RKO (cell line): ENCODE data around the gene BARHL2.

Source experiments
- DNase-seq: peaks from one replicate; pipeline ENCODE4 v3.0.0-alpha.2; 2016; ENCODE audit warnings: low spot score

The BARHL2 gene

DNA sequence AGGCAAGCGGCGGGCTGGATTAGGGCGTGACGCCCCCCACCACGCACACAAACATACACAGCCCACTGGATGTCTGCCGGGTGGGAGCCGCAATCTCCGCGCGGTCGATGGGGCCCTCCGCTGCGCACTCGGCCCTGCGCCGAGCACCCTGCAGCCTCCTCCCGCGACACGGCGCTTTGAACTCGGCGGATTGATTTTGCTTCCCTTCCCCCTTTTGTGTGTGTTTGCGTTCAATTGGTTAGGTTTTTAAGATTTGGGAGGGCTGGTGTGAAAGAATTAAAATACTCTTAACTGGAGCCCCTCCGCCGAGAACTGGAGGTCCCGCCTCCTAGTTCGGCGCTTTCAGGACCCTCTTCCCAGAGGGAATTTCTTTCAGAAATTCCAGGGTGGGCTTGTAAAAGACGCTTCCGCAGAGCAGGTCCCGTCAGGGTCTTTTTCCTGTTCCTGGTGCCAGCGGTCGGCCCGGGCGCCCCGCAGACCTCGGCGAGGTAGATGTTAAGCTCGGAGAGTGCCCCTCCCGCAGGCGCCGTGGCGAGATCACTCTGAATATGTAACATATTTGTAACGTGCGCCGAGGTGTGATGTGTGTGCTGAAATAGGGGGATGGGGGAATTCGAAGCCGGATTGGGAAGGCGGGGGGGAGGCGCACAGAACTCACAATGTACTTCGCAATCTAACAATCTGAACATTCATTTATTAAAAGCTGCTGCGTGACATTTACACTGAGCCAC, 8.0 kb upstream of the BARHL2 start:
- DNase-seq: no peak

DNA sequence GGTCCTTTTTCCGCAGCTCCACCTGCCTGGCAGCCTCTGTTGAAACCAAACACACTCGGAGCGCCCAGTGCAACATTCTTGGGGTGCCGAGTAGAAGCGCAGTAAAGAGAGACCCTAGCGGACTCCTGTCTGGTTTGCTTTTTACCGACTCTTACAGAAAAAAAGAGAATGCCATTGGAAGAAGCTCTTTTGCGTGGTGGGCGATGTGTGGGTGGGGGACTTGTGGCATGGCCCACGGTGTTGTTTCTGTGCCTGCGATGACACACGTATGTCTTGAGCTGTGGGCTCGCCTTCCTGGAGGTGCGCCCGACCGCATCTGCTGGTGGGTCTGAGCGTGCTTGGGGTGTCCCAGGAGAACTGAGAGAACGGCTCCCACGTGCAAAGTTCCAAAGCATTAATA, 7.3 kb upstream of the BARHL2 start:
- DNase-seq: no peak

DNA sequence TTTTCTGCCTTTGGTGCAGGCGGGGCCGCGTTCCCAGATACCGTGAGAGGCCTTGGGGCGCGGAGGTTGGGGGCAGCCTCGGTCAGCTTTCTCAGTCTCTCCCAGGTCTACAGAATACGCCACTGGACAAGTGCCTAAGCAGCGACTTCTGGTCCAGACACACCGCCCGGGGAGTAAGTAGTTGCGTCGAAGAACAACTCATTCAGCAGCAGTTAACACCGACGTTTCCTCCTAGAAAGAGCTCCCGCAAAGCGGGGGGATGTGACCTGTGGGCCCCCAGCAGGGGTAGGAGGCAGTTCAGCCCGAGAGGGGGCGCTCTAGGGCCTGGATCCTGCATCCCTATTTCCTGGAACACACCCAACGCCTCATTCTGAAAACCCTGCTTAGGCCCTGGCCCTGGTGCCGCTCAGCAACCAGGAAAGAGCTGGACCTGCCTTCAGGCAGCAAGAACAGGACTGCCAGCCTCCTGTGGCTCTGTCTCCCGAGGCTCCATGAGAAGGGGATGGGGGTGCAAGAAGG, 6.5 kb upstream of the BARHL2 start:
- no peak for DNase-seq

DNA sequence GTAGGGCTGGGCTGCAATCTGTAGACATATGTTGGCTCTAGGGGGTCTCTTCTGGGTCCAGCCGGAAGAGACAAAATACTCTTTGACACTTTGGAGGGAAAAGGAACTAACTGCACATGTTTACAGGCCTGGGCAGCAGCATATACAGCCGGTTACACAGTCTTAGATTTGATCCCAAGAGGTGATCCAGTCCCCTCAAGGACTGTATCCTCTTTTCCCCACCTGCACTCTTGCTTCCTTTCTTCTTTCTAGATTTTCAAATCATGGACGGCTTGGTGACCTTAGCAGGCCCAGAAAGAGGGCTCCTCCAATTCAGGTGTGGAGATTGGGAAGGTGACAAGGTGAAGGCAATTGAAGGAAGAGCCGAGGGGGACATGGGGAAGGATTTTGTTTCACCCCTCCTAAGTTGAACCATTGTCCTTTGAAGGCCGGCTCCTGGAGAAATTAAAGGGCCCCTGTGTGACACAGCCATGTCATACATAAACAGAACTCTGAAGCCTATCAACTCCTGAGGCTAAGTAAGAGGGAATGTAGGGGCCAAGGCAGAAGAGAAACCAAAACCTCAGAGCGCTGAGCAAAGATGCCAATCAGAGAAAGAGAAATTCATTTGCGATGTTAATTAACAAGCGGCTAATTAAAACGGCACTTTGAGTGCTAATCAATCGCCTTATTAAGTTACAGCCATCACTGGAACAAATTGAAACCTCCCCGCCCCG, 5.9 kb upstream of the BARHL2 start:
- no peak for DNase-seq

DNA sequence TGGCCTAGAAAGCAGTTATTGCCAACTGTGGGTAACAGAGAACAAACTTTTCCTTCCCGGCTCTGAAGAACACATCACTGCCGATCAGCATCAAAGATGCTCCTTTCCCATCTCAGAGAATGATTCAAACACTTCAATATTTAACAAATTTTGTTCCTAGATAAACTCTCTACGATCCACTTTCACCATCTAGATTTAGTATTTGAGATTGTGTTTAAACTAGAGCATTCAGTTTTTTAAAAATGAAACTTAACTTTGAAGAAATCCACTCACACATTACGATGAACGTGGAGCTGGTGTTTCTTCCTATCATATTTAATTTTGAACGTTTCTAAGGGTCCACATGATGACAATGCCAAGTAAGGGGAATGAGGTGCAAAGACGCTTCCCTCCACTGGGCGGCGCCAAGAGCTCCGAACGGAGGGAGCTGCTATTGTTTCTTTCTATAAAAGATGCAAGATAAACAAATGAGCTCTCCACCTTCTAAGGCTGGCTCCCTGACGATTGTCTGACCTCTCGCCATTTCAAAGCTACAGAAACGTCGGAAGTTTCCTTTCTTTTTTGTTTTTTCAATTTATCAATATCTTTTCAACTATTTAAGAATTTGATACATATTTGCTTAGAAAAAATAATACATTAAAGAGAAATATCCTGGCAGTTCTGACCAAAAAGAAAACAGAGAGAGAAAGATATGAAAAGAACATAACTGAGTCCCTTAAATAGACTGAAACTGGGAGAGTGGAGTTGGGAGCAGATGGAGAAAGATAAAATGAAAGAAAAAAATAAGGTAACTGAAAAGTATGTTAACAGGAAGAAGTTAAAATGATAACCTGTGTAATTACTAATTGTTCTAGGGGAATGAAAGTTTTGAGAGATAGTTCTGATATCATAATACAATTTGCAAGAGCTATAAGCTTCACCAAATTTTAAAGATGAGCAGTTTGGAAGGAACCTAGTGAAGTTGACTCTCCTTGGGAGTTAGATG, 4.4 kb upstream of the BARHL2 start:
- peak; percentile 74 for DNase-seq

DNA sequence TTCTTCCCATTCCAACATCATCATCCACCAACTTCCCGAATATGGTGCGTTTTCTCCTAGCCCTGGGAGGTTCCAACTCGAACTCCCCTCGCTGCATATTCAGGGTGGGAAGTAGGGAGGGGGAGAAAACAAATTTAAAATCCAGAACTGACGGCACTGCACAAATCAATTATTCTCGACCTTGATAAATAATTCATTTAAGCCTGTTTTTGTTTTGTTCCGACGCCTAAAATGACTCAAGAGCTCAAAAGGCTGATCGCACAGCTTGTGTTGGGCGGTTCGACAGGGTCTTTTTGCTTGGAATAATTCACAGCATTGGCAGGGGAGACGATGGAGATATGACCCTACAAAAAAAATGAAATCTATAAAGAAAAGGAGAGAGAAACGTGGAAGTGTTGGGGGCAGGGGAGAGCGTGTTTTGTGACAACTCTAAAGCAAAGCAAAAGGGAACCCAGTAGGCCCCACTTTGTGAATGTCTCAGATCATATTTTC, 3.1 kb upstream of the BARHL2 start:
- DNase-seq: no peak

DNA sequence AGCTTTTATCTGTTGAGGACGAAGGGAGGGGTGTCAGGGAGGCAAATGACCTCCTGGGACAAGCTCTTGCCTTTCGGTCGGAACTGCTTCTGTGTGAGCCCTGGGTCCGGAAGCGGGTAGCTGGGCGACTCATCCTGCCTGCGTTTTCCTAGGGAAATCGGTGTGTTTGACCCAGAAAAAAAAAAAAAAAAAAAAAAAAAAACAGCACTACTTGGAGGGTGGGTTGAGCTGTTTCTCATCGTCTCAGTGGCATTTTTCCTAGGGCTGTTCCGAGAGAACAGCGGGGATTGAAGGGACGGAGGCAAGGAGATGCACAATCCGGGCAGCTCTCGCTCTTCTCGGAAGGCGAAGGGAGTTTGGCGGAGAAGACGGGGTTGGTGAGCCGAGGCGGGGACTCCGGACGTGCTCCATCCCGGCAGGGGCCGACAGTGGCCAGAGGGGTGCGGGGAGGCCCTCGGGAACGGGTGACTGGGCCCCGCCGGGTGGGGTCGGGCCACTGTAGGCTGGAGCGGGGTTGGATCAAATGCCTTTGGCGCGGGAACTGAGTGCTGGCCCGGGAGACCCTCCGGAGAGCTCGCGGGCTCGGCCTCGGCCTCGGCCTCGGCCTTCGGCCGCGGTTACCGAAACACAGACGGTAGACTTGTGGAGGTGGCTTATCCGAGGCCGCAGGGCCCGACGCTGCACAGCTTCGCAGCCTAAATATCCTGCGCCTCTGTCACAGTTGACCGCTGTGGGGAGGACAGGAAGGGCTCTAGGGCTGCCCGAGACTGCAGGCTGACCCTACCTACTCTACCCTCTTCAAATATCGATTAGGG, 2.4 kb upstream of the BARHL2 start:
- no peak for DNase-seq

DNA sequence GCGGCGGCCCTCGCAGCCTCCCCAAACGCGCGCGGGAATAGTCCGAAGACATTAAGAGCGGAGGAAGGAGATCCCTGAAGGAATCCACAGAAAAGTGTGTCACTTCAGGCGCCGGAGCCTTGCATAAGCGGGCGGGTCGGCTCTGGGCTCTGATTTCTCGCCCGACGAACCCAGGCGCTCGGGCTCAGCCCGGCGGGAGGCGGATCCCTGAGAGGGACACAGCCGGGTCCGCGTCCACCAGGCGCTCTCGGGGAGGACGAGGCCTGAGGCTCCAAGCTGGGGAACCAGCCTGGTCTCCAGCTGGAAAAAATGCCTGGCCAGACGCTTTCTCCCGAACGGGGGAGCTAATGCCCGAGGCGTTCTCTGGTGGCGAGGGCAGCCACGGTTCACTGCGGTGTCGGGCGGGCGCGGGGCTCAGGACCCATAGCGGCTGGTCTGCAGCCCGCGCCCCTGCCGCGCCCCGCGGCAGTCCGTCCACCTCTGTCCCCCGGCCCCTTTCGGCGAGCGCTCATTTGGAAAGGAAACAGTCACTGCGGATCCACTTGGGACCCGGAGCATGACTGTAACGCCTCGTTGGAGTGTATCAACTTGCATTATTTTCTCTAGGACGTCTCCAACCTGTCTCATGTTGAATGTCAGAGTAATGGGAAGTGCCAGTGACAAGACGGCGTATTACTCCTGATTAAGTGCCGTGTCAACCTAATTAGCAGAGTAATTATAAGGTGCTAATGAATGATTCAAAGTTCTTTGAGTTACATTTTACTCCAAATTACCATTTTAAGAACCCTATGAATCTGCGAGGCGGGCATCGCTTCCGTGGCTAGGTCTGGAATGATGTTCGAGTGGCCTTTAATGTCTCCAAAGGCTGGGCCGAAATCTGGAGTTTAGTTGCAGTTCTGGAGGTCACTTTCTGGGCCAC, 1.6 kb upstream of the BARHL2 start:
- DNase-seq: no peak

DNA sequence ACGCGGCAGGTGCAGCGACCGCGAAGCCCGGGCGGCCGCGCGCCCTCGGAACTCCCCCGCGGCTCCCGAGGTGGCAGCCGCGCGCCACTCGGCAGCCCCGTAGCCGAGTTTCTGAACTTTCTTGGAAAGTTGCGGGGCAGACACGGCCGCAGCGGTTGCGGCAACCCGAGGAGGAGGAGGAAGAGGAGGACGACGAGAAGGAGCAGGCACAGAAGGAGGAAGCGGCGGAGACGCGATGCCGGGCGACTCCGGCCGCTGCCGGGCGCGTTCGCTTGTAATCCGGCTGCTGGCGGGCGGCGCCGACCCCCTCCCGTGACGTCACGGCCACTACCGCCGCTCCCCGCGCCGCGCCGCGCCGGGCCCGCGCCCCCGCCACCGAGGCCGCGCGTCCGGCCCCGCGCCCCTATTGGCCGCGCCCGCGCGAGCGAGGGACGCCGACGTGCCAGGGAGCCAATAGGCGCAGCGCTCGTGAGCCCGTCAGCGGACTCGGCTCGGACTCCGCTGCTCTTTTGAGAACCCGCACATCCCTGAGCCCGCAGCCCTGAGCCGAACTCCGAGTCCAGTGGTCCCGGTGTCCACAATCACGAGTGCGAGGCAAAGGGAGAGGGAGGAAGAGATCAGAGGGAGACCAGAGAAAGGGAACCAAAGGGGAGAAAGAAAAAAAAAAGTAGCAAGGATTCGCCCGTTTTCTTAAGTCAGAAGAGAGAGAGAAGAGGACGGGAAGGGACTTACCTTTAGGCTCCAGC, 736 bp upstream of the BARHL2 start:
- no peak for DNase-seq

DNA sequence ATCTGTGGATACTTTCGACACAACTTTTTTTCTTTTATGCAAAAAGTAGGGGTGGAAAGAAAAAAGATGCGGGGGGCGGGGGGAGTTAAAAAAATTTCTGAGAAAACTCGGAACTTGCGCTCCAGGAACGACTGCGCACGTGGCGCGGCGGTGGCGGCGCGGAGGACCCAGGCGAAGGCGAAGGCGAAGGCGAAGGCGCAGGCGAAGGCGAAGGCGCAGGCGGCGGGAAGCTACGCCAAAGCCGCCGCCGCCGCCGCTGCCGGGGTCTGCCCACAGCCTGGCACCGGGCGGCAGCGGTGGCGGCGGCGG, 208 bp upstream of the BARHL2 start:
- no peak for DNase-seq

DNA sequence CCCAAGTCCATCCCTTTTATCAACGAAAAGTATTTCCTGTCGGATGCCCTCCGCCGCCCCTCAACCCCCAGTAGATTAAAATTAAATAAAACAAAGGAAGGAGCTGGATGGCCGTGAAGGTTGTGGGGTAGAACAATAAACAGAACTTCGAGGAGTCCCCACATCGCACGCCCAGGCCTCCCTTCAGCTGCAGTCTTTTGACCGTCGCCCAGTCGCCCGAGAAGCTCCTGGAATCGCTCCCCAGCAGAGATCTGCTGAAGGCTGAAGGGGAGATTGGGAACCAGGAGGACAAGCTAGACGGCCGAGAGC, 905 bp downstream of the BARHL2 start:
- no peak for DNase-seq

DNA sequence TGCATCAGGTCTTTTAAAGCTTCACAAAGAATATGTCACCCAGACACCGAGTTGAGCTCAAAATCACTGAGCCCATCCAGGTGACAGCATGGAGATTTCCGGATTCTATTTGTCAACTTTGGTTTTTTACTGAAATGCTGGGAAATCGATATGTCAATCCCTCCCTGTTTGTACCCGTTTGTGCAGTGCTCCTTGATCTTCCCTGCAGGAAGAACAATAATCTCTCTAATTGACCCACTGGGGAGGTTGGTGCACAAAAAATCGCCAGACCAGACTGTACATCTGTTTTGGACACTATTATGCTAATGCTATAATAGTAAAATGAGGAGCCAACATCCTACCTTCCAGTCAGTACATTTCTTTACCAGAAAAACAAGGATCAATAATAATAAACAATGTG, 1.8 kb downstream of the BARHL2 start:
- DNase-seq: no peak

DNA sequence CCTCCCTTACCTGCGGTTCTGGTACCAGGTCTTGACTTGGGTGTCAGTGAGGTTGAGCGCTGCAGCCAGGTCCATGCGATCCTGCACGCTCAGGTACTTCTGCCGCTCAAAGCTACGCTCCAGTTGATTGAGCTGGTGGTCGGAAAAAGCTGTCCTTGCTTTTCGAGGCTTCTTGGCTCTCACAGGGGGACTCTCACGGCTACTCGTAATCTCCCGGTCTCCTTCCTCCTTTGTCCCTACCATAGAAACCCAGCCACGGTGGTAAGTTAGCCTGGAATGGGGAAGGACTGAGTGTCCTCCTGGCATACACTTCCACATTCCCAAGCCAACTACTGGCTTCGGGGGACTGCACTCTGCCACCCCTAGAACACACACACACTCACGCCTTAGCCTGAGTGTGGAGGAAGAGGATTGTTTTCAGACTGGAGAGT, 2.6 kb downstream of the BARHL2 start:
- DNase-seq: no peak

DNA sequence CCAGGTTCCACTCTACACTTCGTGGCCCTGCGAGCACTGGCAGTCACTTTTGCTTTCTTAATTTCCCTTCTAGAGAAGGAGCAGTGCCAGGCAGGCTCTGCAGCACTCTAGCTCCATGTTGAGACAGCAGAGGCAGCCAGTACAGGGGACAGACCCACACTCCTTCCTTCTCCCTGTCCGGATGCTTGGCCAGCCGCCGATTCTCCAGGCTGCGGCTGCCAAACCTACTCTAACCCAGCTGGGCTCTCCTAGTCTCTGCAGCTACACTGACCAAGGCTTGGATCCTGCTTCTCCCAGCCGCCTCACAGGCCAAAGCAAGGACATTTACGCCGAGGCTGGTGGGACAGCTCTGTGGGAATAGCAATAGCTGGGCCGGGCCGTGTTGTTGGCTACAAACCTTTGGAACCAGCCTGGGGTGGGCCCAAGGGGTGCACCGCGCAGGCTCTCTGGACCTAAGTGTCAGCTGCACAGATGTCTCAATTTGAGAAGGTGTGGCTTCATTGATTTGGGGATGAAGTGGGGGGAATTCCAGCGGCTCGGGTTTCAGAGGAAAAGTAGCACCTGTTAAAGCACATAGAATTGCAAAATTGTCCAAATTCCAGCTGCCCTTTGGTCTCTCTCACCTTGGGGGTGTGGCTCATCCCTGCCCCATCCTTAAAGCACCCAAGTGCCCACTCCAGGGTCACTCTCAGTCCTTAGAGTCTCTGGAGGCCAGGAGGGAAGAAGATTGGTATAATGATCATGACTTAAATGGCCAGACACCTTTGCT, 3.2 kb downstream of the BARHL2 start:
- no peak for DNase-seq

DNA sequence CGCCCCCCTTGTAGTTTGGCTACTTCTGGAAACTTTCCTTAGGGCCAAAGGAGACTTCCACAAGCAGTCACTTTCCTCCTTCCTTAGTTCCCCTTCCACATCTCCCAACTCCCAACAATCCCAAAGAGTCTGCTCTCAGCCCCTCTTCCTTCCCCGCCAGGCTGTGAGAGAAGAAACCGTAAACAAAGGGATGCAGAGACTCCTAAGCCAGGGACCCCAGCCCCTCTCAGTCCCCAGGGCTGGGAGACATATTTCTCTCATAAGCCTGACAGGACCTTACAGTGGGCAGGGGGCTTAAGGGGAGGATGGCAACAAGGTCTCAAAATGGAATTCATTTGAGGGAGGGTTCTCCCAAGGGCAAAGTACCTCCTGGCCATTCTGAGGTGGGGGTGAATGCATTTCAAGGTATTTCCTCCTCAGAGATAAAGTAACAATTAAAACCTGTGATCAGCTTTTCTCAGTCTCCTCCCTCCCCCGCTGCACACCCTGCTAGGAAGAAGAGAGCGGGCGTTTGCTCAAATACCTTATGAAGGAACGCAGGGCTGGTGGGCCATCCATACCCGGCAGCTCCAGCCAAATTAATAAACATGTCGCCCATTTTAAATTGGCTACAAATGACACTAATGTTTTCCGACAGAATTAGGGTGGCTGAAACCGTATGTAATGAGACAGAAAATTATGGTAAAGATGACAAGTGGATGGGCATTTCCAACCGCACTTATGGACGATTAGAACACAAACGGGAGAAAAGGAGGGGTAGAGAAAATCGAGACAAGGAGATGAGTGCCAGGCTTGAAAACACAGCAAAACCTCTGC, 4.0 kb downstream of the BARHL2 start:
- no peak for DNase-seq

DNA sequence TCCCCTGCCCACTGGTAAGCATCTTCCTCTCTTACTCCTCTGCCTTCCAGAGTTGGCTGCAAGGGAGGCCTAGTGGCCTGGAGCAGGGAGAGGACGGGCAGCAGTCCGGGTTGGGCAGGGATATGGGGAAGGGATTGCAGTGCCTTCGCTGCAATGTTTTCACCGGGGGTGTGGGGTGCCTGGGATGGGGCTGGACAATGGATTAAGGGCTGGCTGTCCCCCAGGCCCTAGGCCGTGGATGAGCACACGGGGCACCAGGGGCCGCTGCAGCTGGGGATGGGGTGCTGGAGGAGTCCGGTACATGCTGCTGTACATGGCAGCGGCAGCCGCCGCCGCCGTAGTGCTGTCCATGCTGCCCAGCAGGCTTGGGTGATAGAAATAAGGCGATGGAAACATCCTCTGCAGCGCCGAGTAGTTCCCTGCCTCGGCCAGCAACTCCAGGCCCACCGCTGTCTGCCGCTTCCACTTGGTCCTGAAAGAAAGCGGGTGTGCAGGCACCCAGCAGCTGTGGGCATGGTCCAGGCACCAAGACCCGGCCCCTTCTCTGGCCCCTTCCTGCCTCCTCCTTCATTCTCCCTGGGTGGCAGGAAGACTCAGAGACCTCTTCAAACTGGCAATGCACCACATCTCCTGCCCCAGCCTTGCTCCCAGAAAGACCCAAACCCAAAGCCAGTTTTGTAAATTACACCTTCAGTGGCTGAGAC, 4.8 kb downstream of the BARHL2 start:
- no peak for DNase-seq

DNA sequence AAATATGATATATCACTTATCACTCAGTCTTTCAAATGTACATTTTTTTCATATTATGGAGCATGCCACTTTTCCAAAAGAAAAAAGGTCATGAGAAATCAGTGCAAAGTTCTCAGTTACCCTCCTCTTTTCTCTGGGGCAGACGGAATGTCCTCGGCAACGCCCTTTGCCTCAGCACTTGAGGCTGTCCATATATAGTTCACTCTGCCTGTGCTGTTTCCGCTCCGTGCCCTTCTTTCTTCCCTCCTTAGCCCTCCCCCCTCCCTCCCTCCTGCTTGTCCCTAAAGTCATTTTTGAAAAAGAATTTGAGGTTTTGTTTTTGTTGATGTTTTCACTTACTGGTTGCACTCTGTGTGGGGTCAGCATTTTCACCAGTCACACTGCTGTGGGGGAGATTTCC, 5.4 kb downstream of the BARHL2 start:
- no peak for DNase-seq
